Ovary (tissue), 9 donors: ENCODE data around the gene SYNM. TPM values are rescaled to one million over a fixed set of nuclear protein-coding genes. Genes with fewer than 3 reads are reported as not detected.

Experiments used
- DNase-seq, 5 donors: peaks; one replicate each; pipeline ENCODE4 v3.0.0-alpha.2; 2019 to 2020
- H3K27ac ChIP-seq, 2 donors: fragments of 200-600 bp; one replicate each; pipeline versions ENCODE4 v1.5.1 to v1.8.0; 2019 to 2022
- H3K27me3 ChIP-seq: fragments of 200-600 bp; one replicate; pipeline ENCODE4 v1.8.0; 2022
- H3K36me3 ChIP-seq: fragments of 200-600 bp; sonication (generic); one replicate; pipeline ENCODE4 v1.5.1; 2019
- H3K4me1 ChIP-seq: one replicate; pipeline ENCODE4 v1.8.1; 2013; ENCODE audit warnings: mild to moderate bottlenecking, moderate library complexity; ENCODE audit not compliant: insufficient read depth
- H3K4me3 ChIP-seq: fragments of 200-600 bp; sonication (generic); one replicate; pipeline ENCODE4 v1.5.1; 2017
- H3K9me3 ChIP-seq, 2 donors: fragments of 200-600 bp in 1 of 2; sonication (generic) in 1 of 2; one replicate each; pipeline versions ENCODE4 v1.5.1 to v1.8.1; 2013 to 2019; ENCODE audit warnings: mild to moderate bottlenecking in 1 of 2, moderate library complexity in 1 of 2
- CTCF ChIP-seq, 3 donors: fragments of 450-650 bp in 2 of 3; fragments of 200-600 bp in 1 of 3; IDR thresholded peaks; one replicate each; pipeline versions ENCODE4 v1.5.1 to v1.8.0; 2016 to 2022; ENCODE audit warnings: antibody characterized with exemption in 3 of 3, mild to moderate bottlenecking in 1 of 3
- EP300 ChIP-seq: sonication (generic); formaldehyde crosslinking; IDR thresholded peaks from one replicate; pipeline ENCODE4 v1.6.1; 2017; ENCODE audit warnings: antibody characterized with exemption
- POLR2A ChIP-seq: fragments of 450-650 bp; IDR thresholded peaks from one replicate; pipeline ENCODE4 v1.6.1; 2017; ENCODE audit warnings: antibody characterized with exemption, mild to moderate bottlenecking, moderate library complexity
- WGBS, 3 donors: extraction: QIAGEN DNeasy Blood & Tissue Kit in 1 of 3; methylation state at CpG; one replicate each; pipeline versions ENCODE4 v1.1.5 to v1.1.7; 2013 to 2017; 5-methylcytosine and 5-hydroxymethylcytosine counted together
- intact Hi-C, 4 donors: fragments of 100-400 bp; cut with DNase I; formaldehyde crosslinking; loops; one replicate each; pipeline versions ENCODE4 v1.11.0 to v1.15.1; 2022 to 2023
- polyA plus RNA-seq, 2 donors: library from polyadenylated mRNA; stranded (reverse); fragments of 200-250 nt in 1 of 2; fragments of 350-450 nt in 1 of 2; fragmentation: Illumina TruSeq in 1 of 2; extraction: RNeasy Lipid Tissue Mini Kit (QIAGEN cat#74804) in 1 of 2; gene quantifications; one replicate each; pipeline ENCODE4 v1.2.3, GENCODE V29; 2013 to 2014
- total RNA-seq, 7 donors: library from RNA; depleted of rRNA in 2 of 7; stranded (reverse); fragments of >200 nt in 2 of 7; fragmentation: NEBNext Ultra II Directional in 3 of 7; extraction: Animal tissue kit (Norgen Biotek cat#: 25700) in 3 of 7; gene quantifications; one replicate each; pipeline versions ENCODE4 v1.1.0 to v1.2.4, GENCODE V29; 2016 to 2023
- donor health status: DM: no; HTN: no; CAD: no; lungs with moderate emphysema.
- donor health status: DM: no; HTN: no; CAD: no.
- donor health status: Bipolar disorder and iron deficiency.
- donor health status: DM: yes; HTN: yes; CAD: no.
- donor health status: DM: no; HTN: no; CAD: no.
- donor health status: DM: yes; HTN: yes; CAD: no.

The SYNM gene
- total and polyA plus RNA-seq, 9 donors: 4.5 to 54.0 (median 14.9) TPM

GRCh38 chr15:99086327-99086667 lies 18.6 kb upstream of the SYNM start:
- DNase-seq: no peak
- Histone ChIP-seq H3K27me3 (no peaks in the 10 kb centered on the region), H3K4me1 (no peaks in the 10 kb centered on the region), H3K27ac (no peak overlapping the region), H3K36me3 (no peaks in the 10 kb centered on the region), H3K9me3 (no peaks in the 10 kb centered on the region), H3K4me3 (no peak overlapping the region)
- no peak for TF ChIP-seq EP300
- intact Hi-C loops: no loop called here
- 94 to 96% (median 94%) methylated on average over 2 of the region's 2 CpGs for WGBS, 3 donors

- no peaks in the 10 kb centered on the region for H3K9me3 ChIP-seq
- no peaks in the 10 kb centered on the region for H3K27me3 ChIP-seq
- WGBS, 3 donors: 91 to 92% (median 92%) methylated on average over 11 of the region's 11 CpGs
- H3K27ac ChIP-seq: no peak overlapping the region
- no peak for TF ChIP-seq EP300
- no peak overlapping the region for H3K4me3 ChIP-seq
- H3K4me1 ChIP-seq: no peaks in the 10 kb centered on the region
- no peak for DNase-seq
- intact Hi-C loops: no loop called here
- H3K36me3 ChIP-seq: no peaks in the 10 kb centered on the region
Observed at GRCh38 chr15:99087405-99087943, 17.4 kb upstream of the SYNM start.

- TF ChIP-seq POLR2A: no peak
- no peak for TF ChIP-seq CTCF (IDR thresholded peaks at IDR 0.05)
- no peak for TF ChIP-seq EP300
- no peak overlapping the region for H3K27ac ChIP-seq
- intact Hi-C loops: no loop called here
- no peaks in the 10 kb centered on the region for H3K36me3 ChIP-seq
- H3K4me3 ChIP-seq: no peak overlapping the region
- no peaks in the 10 kb centered on the region for H3K27me3 ChIP-seq
- H3K4me1 ChIP-seq: no peaks in the 10 kb centered on the region
- DNase-seq: no peak
- H3K9me3 ChIP-seq: no peaks in the 10 kb centered on the region
- 52 to 66% (median 62%) methylated on average over 3 of the region's 3 CpGs for WGBS, 3 donors
Observed at GRCh38 chr15:99090011-99090699, 14.7 kb upstream of the SYNM start.

- TF ChIP-seq CTCF (IDR thresholded peaks at IDR 0.05) (no peak), EP300 (no peak), POLR2A (no peak)
- no peaks in the 10 kb centered on the region for H3K9me3 ChIP-seq
- no peaks in the 10 kb centered on the region for H3K4me1 ChIP-seq
- H3K27me3 ChIP-seq: no peaks in the 10 kb centered on the region
- intact Hi-C loops: no loop called here
- 89 to 100% (median 93%) methylated on average over 1 of the region's 1 CpG for WGBS, 3 donors
- no peaks in the 10 kb centered on the region for H3K36me3 ChIP-seq
- no peak overlapping the region for H3K4me3 ChIP-seq
- no peak for DNase-seq
- H3K27ac ChIP-seq: no peak overlapping the region
Observed at GRCh38 chr15:99090938-99091337, 13.9 kb upstream of the SYNM start.

GRCh38 chr15:99092554-99093172 lies 12.2 kb upstream of the SYNM start:
- DNase-seq: no peak
- WGBS, 3 donors: 87 to 91% (median 89%) methylated on average over 13 of the region's 13 CpGs

More at GRCh38 chr15:99092554-99093172, 12.2 kb upstream of the SYNM start:
- Histone ChIP-seq H3K36me3 (no peaks in the 10 kb centered on the region), H3K4me3 (no peak overlapping the region), H3K9me3 (no peaks in the 10 kb centered on the region), H3K27ac (no peak overlapping the region), H3K4me1 (no peaks in the 10 kb centered on the region), H3K27me3 (no peaks in the 10 kb centered on the region)
- no peak for TF ChIP-seq POLR2A
- TF ChIP-seq CTCF (IDR thresholded peaks at IDR 0.05): no peak
- intact Hi-C loops: no loop called here
